SK-N-SH (cell line): ENCODE results near the gene IPO11. TPM values are rescaled to one million over a fixed set of nuclear protein-coding genes. Genes with fewer than 3 reads are reported as not detected.

Source experiments
- CTCF ChIA-PET: fragments of 300-600, 350-600 bp; formaldehyde crosslinking; extraction: SDS; loops from one replicate; lab custom pipeline; 2021; lab: Yijun Ruan, JAX
- POLR2A ChIA-PET: fragments of 350-600 bp; sonication (Branson Sonifier 250); formaldehyde crosslinking; extraction: SDS; loops from one replicate; lab custom pipeline; 2020; ENCODE audit warnings: antibody characterized with exemption, inconsistent platforms; lab: Yijun Ruan, JAX
- DNase-seq: peaks from one replicate; pipeline ENCODE4 v3.0.0; 2012
- H2AFZ ChIP-seq: fragments of 200-600 bp; sonication (generic); 2 replicates; pipeline ENCODE4 v1.8.1; 2016; ENCODE audit warnings: antibody characterized with exemption, mild to moderate bottlenecking, low read depth
- H3F3A ChIP-seq: fragments of 200-600 bp; sonication (generic); replicated peaks from 2 replicates; pipeline ENCODE3; 2016; ENCODE audit warnings: antibody characterized with exemption, mild to moderate bottlenecking; ENCODE audit not compliant: insufficient read depth
- H3K27ac ChIP-seq, 2 experiments: fragments of 200-500 bp in 1 of 2; fragments of 200-600 bp in 1 of 2; sonication (Bioruptor generic) in 1 of 2; sonication (generic), shearing (Covaris generic) in 1 of 2; 2 replicates each; pipeline versions ENCODE4 v1.5.1 to v1.6.1; 2014 to 2016; ENCODE audit warnings: low read depth in 2 of 2, inconsistent platforms in 1 of 2, low read length in 1 of 2, mild to moderate bottlenecking in 1 of 2, mixed read lengths in 1 of 2
- H3K27me3 ChIP-seq: fragments of 200-600 bp; sonication (generic), shearing (Covaris generic); 2 replicates; pipeline ENCODE4 v1.6.1; 2016; ENCODE audit warnings: mixed run types; ENCODE audit not compliant: insufficient read depth
- H3K36me3 ChIP-seq, 2 experiments: fragments of 200-500 bp in 1 of 2; fragments of 200-600 bp in 1 of 2; sonication (Bioruptor generic) in 1 of 2; sonication (generic) in 1 of 2; replicated peaks in 1 of 2; 2 replicates each; pipeline versions ENCODE3 to v1.5.1; 2014 to 2016; ENCODE audit warnings: low read length in 1 of 2, mild to moderate bottlenecking in 1 of 2; ENCODE audit not compliant: insufficient read depth in 2 of 2, control insufficient read depth in 1 of 2
- H3K4me1 ChIP-seq, 2 experiments: fragments of 200-500 bp in 1 of 2; fragments of 200-600 bp in 1 of 2; sonication (Bioruptor generic) in 1 of 2; sonication (generic), shearing (Covaris generic) in 1 of 2; 2 replicates each; pipeline versions ENCODE4 v1.5.1 to v1.6.1; 2014 to 2016; ENCODE audit warnings: low read depth in 1 of 2, low read length in 1 of 2, mixed run types in 1 of 2; ENCODE audit not compliant: insufficient read depth in 2 of 2, control insufficient read depth in 1 of 2
- H3K4me2 ChIP-seq: fragments of 200-600 bp; sonication (generic), shearing (Covaris generic); 2 replicates; pipeline ENCODE4 v1.6.1; 2017; ENCODE audit warnings: mixed run types
- H3K4me3 ChIP-seq, 2 experiments: fragments of 200-500 bp in 1 of 2; fragments of 200-600 bp in 1 of 2; sonication (Bioruptor generic) in 1 of 2; sonication (generic), shearing (Covaris generic) in 1 of 2; 2 replicates each; pipeline versions ENCODE4 v1.5.1 to v1.8.1; 2014 to 2016; ENCODE audit warnings: low read depth in 2 of 2, inconsistent platforms in 1 of 2, low read length in 1 of 2, mild to moderate bottlenecking in 1 of 2, mixed read lengths in 1 of 2, moderate library complexity in 1 of 2
- H3K79me2 ChIP-seq: fragments of 200-600 bp; sonication (generic); 2 replicates; pipeline ENCODE4 v1.8.1; 2017; ENCODE audit warnings: mild to moderate bottlenecking; ENCODE audit not compliant: insufficient read depth
- H3K9ac ChIP-seq: fragments of 200-600 bp; sonication (generic); 2 replicates; pipeline ENCODE4 v1.6.1; 2017; ENCODE audit warnings: mixed run types
- H3K9me2 ChIP-seq: fragments of 200-600 bp; sonication (generic); 2 replicates; pipeline ENCODE4 v1.6.1; 2017; ENCODE audit warnings: mixed run types
- H3K9me3 ChIP-seq: fragments of 200-600 bp; sonication (generic); 2 replicates; pipeline ENCODE4 v1.6.1; 2017; ENCODE audit warnings: mixed run types, mild to moderate bottlenecking, moderate library complexity
- H4K20me1 ChIP-seq: fragments of 200-600 bp; sonication (generic); 2 replicates; pipeline ENCODE4 v1.6.1; 2017; ENCODE audit warnings: mild to moderate bottlenecking, mixed run types; ENCODE audit not compliant: insufficient read depth
- CHD2 ChIP-seq: fragments of 150-350 bp; IDR thresholded peaks from 2 replicates; pipeline ENCODE4 v1.6.1; 2018; ENCODE audit warnings: low read length; ENCODE audit not compliant: partially characterized antibody
- CTCF ChIP-seq: fragments of 200-600 bp; sonication (generic); IDR thresholded peaks from 2 replicates; pipeline ENCODE4 v1.6.1; 2017; ENCODE audit warnings: antibody characterized with exemption, mild to moderate bottlenecking, moderate library complexity
- ELF1 ChIP-seq: IDR thresholded peaks from 2 replicates; pipeline ENCODE4 v1.4.0; 2012
- EP300 ChIP-seq, 2 experiments: IDR thresholded peaks; 2 replicates each; pipeline versions ENCODE4 v1.4.0 to v1.6.1; 2012; ENCODE audit warnings: borderline replicate concordance in 1 of 2, low read depth in 1 of 2, low read length in 1 of 2
- GABPA ChIP-seq: IDR thresholded peaks from 2 replicates; pipeline ENCODE4 v1.4.0; 2012; ENCODE audit warnings: low read depth, mild to moderate bottlenecking
- GATA2 ChIP-seq: sonication (generic); formaldehyde crosslinking; IDR thresholded peaks from 2 replicates; pipeline ENCODE4 v1.5.0; 2020; ENCODE audit warnings: mild to moderate bottlenecking, missing genetic modification reagents
- IRF3 ChIP-seq: fragments of 150-350 bp; IDR thresholded peaks from 2 replicates; pipeline ENCODE4 v1.6.1; 2016; ENCODE audit warnings: mild to moderate bottlenecking, low read depth, low read length
- JUND ChIP-seq: IDR thresholded peaks from 2 replicates; pipeline ENCODE4 v1.4.0; 2012
- MXI1 ChIP-seq: IDR thresholded peaks from 2 replicates; pipeline ENCODE4 v1.6.1; 2012; ENCODE audit warnings: mild to moderate bottlenecking, low read depth, low read length, improper control_type of control experiment
- NFIC ChIP-seq: IDR thresholded peaks from 2 replicates; pipeline ENCODE4 v1.4.0; 2012; ENCODE audit warnings: borderline replicate concordance
- NRF1 ChIP-seq: IDR thresholded peaks from 2 replicates; pipeline ENCODE4 v1.6.1; 2012; ENCODE audit warnings: low read depth, mild to moderate bottlenecking, low read length
- PBX3 ChIP-seq: IDR thresholded peaks from 2 replicates; pipeline ENCODE4; 2012
- POLR2AphosphoS5 ChIP-seq: IDR thresholded peaks from 2 replicates; pipeline ENCODE4 v1.6.1; 2012; ENCODE audit warnings: low read depth, low read length
- RAD21 ChIP-seq: IDR thresholded peaks from 2 replicates; pipeline ENCODE4 v1.6.1; 2012; ENCODE audit warnings: mild to moderate bottlenecking, low read length
- RFX5 ChIP-seq: IDR thresholded peaks from 2 replicates; pipeline ENCODE4 v1.6.1; 2012; ENCODE audit warnings: mild to moderate bottlenecking, improper control_type of control experiment, low read length
- RXRA ChIP-seq: IDR thresholded peaks from 2 replicates; pipeline ENCODE4 v1.4.0; 2012; ENCODE audit warnings: low read depth, mild to moderate bottlenecking, borderline replicate concordance
- SIN3A ChIP-seq: IDR thresholded peaks from 2 replicates; pipeline ENCODE4 v1.6.1; 2012; ENCODE audit warnings: low read depth, mild to moderate bottlenecking, low read length, moderate library complexity, borderline replicate concordance
- TAF1 ChIP-seq: IDR thresholded peaks from 2 replicates; pipeline ENCODE4 v1.6.1; 2012; ENCODE audit warnings: low read depth, mild to moderate bottlenecking, low read length, moderate library complexity, borderline replicate concordance
- TCF12 ChIP-seq: IDR thresholded peaks from 2 replicates; pipeline ENCODE4 v1.4.0; 2012
- TEAD4 ChIP-seq: IDR thresholded peaks from 2 replicates; pipeline ENCODE4 v1.4.0; 2012; ENCODE audit warnings: mild to moderate bottlenecking, borderline replicate concordance; ENCODE audit not compliant: insufficient read depth
- USF1 ChIP-seq: IDR thresholded peaks from 2 replicates; pipeline ENCODE4 v1.4.0; 2012; ENCODE audit warnings: low read depth, borderline replicate concordance
- YY1 ChIP-seq: IDR thresholded peaks from 2 replicates; pipeline ENCODE4 v1.4.0; 2012; ENCODE audit warnings: low read depth, mild to moderate bottlenecking
- ZBTB33 ChIP-seq: IDR thresholded peaks from 2 replicates; pipeline ENCODE4 v1.4.0; 2012; ENCODE audit warnings: low read depth, borderline replicate concordance
- WGBS: methylation state at CpG from one replicate; pipeline ENCODE4 v1.1.6; 2017; ENCODE audit warnings: low lambda C conversion rate; 5-methylcytosine and 5-hydroxymethylcytosine counted together
- polyA plus RNA-seq, 3 experiments: library from polyadenylated mRNA; depleted of rRNA; stranded (reverse); fragments of >200 nt; gene quantifications; 2 replicates each; pipeline ENCODE4 v1.2.3, GENCODE V29; 2012

The IPO11 gene
- polyA plus RNA-seq, 1 of the 3 experiments (the other 2 are of a cell fraction) = 8.1 TPM

- no peaks in the 10 kb centered on the region for H3K79me2 ChIP-seq
- H3K36me3 ChIP-seq = peaks cover 12 to 17% of the 10 kb centered on the region in 2 experiments
- no peak overlapping the region for H3K27ac ChIP-seq
- no peak overlapping the region for H2AFZ ChIP-seq
- no peaks in the 10 kb centered on the region for H3K9me2 ChIP-seq
- no peak overlapping the region for H3K9ac ChIP-seq
- TF ChIP-seq CHD2 (no peak), GABPA (no peak), RXRA (no peak), EP300 (IDR thresholded peaks at IDR 0.05; ENCODE audit: borderline replicate concordance in 1 of 2, low read depth in 1 of 2, low read length in 1 of 2) (no peak), NFIC (no peak)
- no peaks in the 10 kb centered on the region for H3K27me3 ChIP-seq
- H3K4me2 ChIP-seq = no peak overlapping the region
- peaks cover 0 to 17% of the 10 kb centered on the region in 2 experiments; a peak in 2 of 4 replicates for H3K4me1 ChIP-seq
- no peak for DNase-seq
- POLR2A ChIA-PET = no interaction called here
- H4K20me1 ChIP-seq = no peaks in the 10 kb centered on the region
- CTCF ChIA-PET = interaction anchor here (0.8 kb wide), 1 partner anchor 116 kb away, joined by 3 read pairs; no protein-coding TSS in a partner anchor
- no peaks in the 10 kb centered on the region for H3F3A ChIP-seq
- WGBS = 93% methylated on average over 4 of the region's 4 CpGs
- no peaks in the 10 kb centered on the region for H3K9me3 ChIP-seq
- no peak overlapping the region for H3K4me3 ChIP-seq
Observed at GRCh38 chr5:62576570-62577170, 164.1 kb downstream of the IPO11 start.

- 93% methylated on average over 1 of the region's 1 CpG for WGBS
- H3K36me3 ChIP-seq = peaks cover 14 to 17% of the 10 kb centered on the region in 2 experiments
- H3K4me3 ChIP-seq = no peak overlapping the region
- H4K20me1 ChIP-seq = no peaks in the 10 kb centered on the region
- H3K27me3 ChIP-seq = no peaks in the 10 kb centered on the region
- no peak for DNase-seq
- ChIA-PET POLR2A (no interaction called here), CTCF (interaction anchor here (1.0 kb wide), 1 partner anchor 134 kb away, joined by 3 read pairs; no protein-coding TSS in a partner anchor)
- no peak overlapping the region for H3K9ac ChIP-seq
- H3F3A ChIP-seq = no peaks in the 10 kb centered on the region
- H3K27ac ChIP-seq = no peak overlapping the region
- no peaks in the 10 kb centered on the region for H3K9me3 ChIP-seq
- no peak overlapping the region for H2AFZ ChIP-seq
- H3K9me2 ChIP-seq = no peaks in the 10 kb centered on the region
- no peak overlapping the region for H3K4me2 ChIP-seq
- H3K79me2 ChIP-seq = no peaks in the 10 kb centered on the region
- H3K4me1 ChIP-seq = peaks cover 0 to 17% of the 10 kb centered on the region in 2 experiments; a peak in 2 of 4 replicates
- TF ChIP-seq ELF1 (no peak), NRF1 (no peak), YY1 (no peak), TCF12 (no peak), RFX5 (no peak), IRF3 (no peak), RAD21 (no peak), POLR2AphosphoS5 (no peak), GATA2 (CRISPR knock-in tag) (no peak), ZBTB33 (no peak), CTCF (no peak), MXI1 (no peak), TAF1 (no peak), TEAD4 (no peak), SIN3A (no peak), USF1 (no peak), PBX3 (no peak), JUND (no peak)
Observed at GRCh38 chr5:62577488-62577887, 164.9 kb downstream of the IPO11 start.
